Mucosa of stomach (tissue), 1 donor: ENCODE results near the gene MT1E.
"Not testable (repeated sequence)": the region's sequence is repeated elsewhere in the genome, so short reads cannot be mapped to it uniquely, and the experiment has no call there.

Source experiments
- H3K27me3 ChIP-seq: one replicate; pipeline ENCODE4 v1.7.0; 2013; ENCODE audit warnings: mild to moderate bottlenecking, low read length; ENCODE audit not compliant: control insufficient read depth, insufficient read depth
- H3K36me3 ChIP-seq: one replicate; pipeline ENCODE4 v1.7.0; 2013; ENCODE audit warnings: low read length; ENCODE audit not compliant: control insufficient read depth, insufficient read depth
- H3K4me1 ChIP-seq: one replicate; pipeline ENCODE4 v1.7.0; 2013; ENCODE audit warnings: mild to moderate bottlenecking, low read length; ENCODE audit not compliant: control insufficient read depth, insufficient read depth
- H3K4me3 ChIP-seq: one replicate; pipeline ENCODE4 v1.7.0; 2013; ENCODE audit warnings: low read length
- H3K9ac ChIP-seq: one replicate; pipeline ENCODE4 v1.7.0; 2013; ENCODE audit warnings: mild to moderate bottlenecking, low read length, moderate library complexity
- H3K9me3 ChIP-seq: one replicate; pipeline ENCODE4 v1.7.0; 2013; ENCODE audit warnings: mild to moderate bottlenecking, low read length, moderate library complexity; ENCODE audit not compliant: control insufficient read depth
- donor health status: Pancreatic carcinoma.

The MT1E gene

GRCh38 chr16:56672761-56673536 lies 47.4 kb downstream of the MT1E start:
- peaks cover 34% of the 10 kb centered on the region for H3K27me3 ChIP-seq
- H3K4me3 ChIP-seq: no peak overlapping the region
- H3K4me1 ChIP-seq: peaks cover 23% of the 10 kb centered on the region
- no peak overlapping the region for H3K9ac ChIP-seq
- no peaks in the 10 kb centered on the region for H3K9me3 ChIP-seq
- H3K36me3 ChIP-seq: no peaks in the 10 kb centered on the region

GRCh38 chr16:56673921-56674320 lies 48.3 kb downstream of the MT1E start:
- Histone ChIP-seq H3K9ac (no peak overlapping the region), H3K36me3 (no peaks in the 10 kb centered on the region)

GRCh38 chr16:56674570-56674969 lies 49.0 kb downstream of the MT1E start:
- not testable (repeated sequence) for H3K4me1 ChIP-seq, H3K9me3 ChIP-seq, H3K36me3 ChIP-seq, H3K4me3 ChIP-seq, H3K9ac ChIP-seq
- H3K27me3 ChIP-seq: peaks cover 19% of the 10 kb centered on the region

More at GRCh38 chr16:56673921-56674320, 48.3 kb downstream of the MT1E start:
- H3K9me3 ChIP-seq: no peaks in the 10 kb centered on the region
- H3K27me3 ChIP-seq: peaks cover 24% of the 10 kb centered on the region
- peaks cover 13% of the 10 kb centered on the region for H3K4me1 ChIP-seq
- no peak overlapping the region for H3K4me3 ChIP-seq

GRCh38 chr16:56675685-56676210 lies 50.2 kb downstream of the MT1E start:
- Histone ChIP-seq H3K9me3 (no peaks in the 10 kb centered on the region), H3K36me3 (no peaks in the 10 kb centered on the region), H3K4me3 (no peak overlapping the region), H3K4me1 (no peaks in the 10 kb centered on the region), H3K9ac (peak overlapping the region; percentile 24), H3K27me3 (peaks cover 7% of the 10 kb centered on the region)
